HG02798 (cell line): ENCODE results near the gene MUCL1.

Experiments
- ATAC-seq: cut with Tn5 transposase; IDR thresholded peaks from one replicate; pipeline ENCODE4 v1.9.1; 2021; ENCODE audit warnings: mild to moderate bottlenecking; ENCODE audit not compliant: unreplicated experiment, poor library complexity

MUCL1 gene

GRCh38 chr12:54890339-54890738, 36.0 kb downstream of the MUCL1 start:
- no peak for ATAC-seq

- ATAC-seq, result no peak
Observed at GRCh38 chr12:54891717-54892478, 37.6 kb downstream of the MUCL1 start.
